Ovary (tissue), 9 donors: ENCODE measurements around the gene LZTFL1. TPM values are rescaled to one million over a fixed set of nuclear protein-coding genes. Genes with fewer than 3 reads are reported as not detected.

Experiments
- DNase-seq, 5 donors: peaks; one replicate each; pipeline ENCODE4 v3.0.0-alpha.2; 2019 to 2020
- H3K27ac ChIP-seq, 2 donors: fragments of 200-600 bp; one replicate each; pipeline versions ENCODE4 v1.5.1 to v1.8.0; 2019 to 2022
- H3K27me3 ChIP-seq: fragments of 200-600 bp; one replicate; pipeline ENCODE4 v1.8.0; 2022
- H3K36me3 ChIP-seq: fragments of 200-600 bp; sonication (generic); one replicate; pipeline ENCODE4 v1.5.1; 2019
- H3K4me1 ChIP-seq: one replicate; pipeline ENCODE4 v1.8.1; 2013; ENCODE audit warnings: mild to moderate bottlenecking, moderate library complexity; ENCODE audit not compliant: insufficient read depth
- H3K4me3 ChIP-seq: fragments of 200-600 bp; sonication (generic); one replicate; pipeline ENCODE4 v1.5.1; 2017
- H3K9me3 ChIP-seq, 2 donors: fragments of 200-600 bp in 1 of 2; sonication (generic) in 1 of 2; one replicate each; pipeline versions ENCODE4 v1.5.1 to v1.8.1; 2013 to 2019; ENCODE audit warnings: mild to moderate bottlenecking in 1 of 2, moderate library complexity in 1 of 2
- CTCF ChIP-seq, 3 donors: fragments of 450-650 bp in 2 of 3; fragments of 200-600 bp in 1 of 3; IDR thresholded peaks; one replicate each; pipeline versions ENCODE4 v1.5.1 to v1.8.0; 2016 to 2022; ENCODE audit warnings: antibody characterized with exemption in 3 of 3, mild to moderate bottlenecking in 1 of 3
- EP300 ChIP-seq: sonication (generic); formaldehyde crosslinking; IDR thresholded peaks from one replicate; pipeline ENCODE4 v1.6.1; 2017; ENCODE audit warnings: antibody characterized with exemption
- POLR2A ChIP-seq: fragments of 450-650 bp; IDR thresholded peaks from one replicate; pipeline ENCODE4 v1.6.1; 2017; ENCODE audit warnings: antibody characterized with exemption, mild to moderate bottlenecking, moderate library complexity
- WGBS, 3 donors: extraction: QIAGEN DNeasy Blood & Tissue Kit in 1 of 3; methylation state at CpG; one replicate each; pipeline versions ENCODE4 v1.1.5 to v1.1.7; 2013 to 2017; 5-methylcytosine and 5-hydroxymethylcytosine counted together
- intact Hi-C, 4 donors: fragments of 100-400 bp; cut with DNase I; formaldehyde crosslinking; loops; one replicate each; pipeline versions ENCODE4 v1.11.0 to v1.15.1; 2022 to 2023
- polyA plus RNA-seq, 2 donors: library from polyadenylated mRNA; stranded (reverse); fragments of 200-250 nt in 1 of 2; fragments of 350-450 nt in 1 of 2; fragmentation: Illumina TruSeq in 1 of 2; extraction: RNeasy Lipid Tissue Mini Kit (QIAGEN cat#74804) in 1 of 2; gene quantifications; one replicate each; pipeline ENCODE4 v1.2.3, GENCODE V29; 2013 to 2014
- total RNA-seq, 7 donors: library from RNA; depleted of rRNA in 2 of 7; stranded (reverse); fragments of >200 nt in 2 of 7; fragmentation: NEBNext Ultra II Directional in 3 of 7; extraction: Animal tissue kit (Norgen Biotek cat#: 25700) in 3 of 7; gene quantifications; one replicate each; pipeline versions ENCODE4 v1.1.0 to v1.2.4, GENCODE V29; 2016 to 2023
- donor health status: DM: no; HTN: no; CAD: no; lungs with moderate emphysema.
- donor health status: DM: no; HTN: no; CAD: no.
- donor health status: Bipolar disorder and iron deficiency.
- donor health status: DM: yes; HTN: yes; CAD: no.
- donor health status: DM: no; HTN: no; CAD: no.
- donor health status: DM: yes; HTN: yes; CAD: no.

The LZTFL1 gene
- total and polyA plus RNA-seq, 9 donors: 12.3 to 30.6 (median 17.3) TPM

DNA sequence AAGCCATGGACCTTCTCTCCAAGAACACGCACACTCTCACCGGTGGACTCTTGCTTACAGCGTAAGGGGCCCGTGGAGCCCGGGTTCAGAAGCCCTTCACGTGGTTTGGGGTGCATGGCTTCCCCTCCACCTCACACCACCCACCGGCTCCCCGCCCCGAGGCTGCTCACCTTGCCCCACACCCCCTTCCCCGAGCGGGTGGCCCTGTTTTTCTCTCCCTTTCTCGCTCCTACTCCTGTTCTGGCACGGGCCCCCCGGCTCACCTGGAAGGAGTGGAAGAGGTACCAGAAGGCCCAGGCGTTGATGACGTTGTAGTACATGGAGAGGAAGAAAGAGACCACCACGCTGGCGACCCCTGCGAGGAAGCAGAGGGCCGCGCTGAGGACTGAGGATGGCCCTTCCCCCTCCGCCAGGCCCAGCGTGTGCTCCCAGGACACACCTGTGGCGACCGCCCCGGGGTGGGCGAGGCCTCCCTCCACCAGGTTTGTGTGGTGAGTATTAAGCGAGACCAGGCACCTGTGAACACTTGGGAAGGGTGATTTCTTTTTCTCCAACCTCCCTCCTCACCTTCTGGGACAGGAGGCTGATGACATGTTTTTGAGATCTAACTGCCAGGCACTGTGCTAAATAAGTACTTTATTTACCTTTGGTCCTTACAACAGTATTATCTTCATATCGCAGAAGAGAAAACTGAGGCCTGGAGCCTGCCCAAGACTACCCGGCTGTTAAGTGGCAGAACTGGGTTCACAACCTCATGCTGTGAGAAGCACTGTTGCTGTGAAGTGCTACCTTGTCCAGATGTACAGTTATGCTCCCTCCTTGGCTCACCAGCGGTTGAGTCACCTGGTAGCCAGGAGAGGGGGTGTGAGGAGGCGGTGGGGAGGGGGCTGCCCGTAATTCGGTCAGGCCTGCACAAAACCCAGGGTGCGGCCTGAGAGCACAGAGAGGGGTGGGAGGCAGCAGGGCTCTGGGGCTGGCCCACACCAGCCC, 61.9 kb downstream of the LZTFL1 start:
- TF ChIP-seq EP300 (no peak), CTCF (IDR thresholded peaks at IDR 0.05) (no peak), POLR2A (no peak)
- 89 to 91% (median 90%) methylated on average over 35 of the region's 35 CpGs for WGBS, 3 donors
- H3K27me3 ChIP-seq: no peaks in the 10 kb centered on the region
- H3K36me3 ChIP-seq: no peaks in the 10 kb centered on the region
- no peak for DNase-seq
- no peak overlapping the region for H3K4me3 ChIP-seq
- no peak overlapping the region for H3K27ac ChIP-seq
- intact Hi-C loops: no loop called here
- no peaks in the 10 kb centered on the region for H3K9me3 ChIP-seq
- H3K4me1 ChIP-seq: no peaks in the 10 kb centered on the region

DNA sequence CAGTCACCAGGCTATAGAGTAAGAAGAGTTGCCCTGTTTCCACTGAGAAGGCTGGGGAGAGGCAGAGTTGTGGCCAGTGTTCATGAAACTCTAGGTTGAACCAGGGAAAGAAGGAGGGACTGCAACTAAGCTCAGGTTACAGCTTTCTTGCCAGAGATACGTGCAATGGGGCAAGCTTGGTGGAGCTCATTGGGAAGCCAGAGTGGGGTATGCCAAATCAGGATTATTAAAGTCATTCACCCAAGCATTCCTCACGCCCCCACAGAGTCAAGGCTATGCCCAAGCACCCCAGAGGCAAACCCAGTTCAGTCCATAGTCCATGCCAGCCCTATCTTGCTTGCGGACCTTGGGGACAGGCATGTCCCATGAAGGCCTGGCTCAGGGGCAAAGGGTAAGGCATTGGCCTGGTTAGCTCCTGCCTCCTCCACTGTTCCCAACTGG, 63.1 kb downstream of the LZTFL1 start:
- 68 to 85% (median 72%) methylated on average over 3 of the region's 3 CpGs for WGBS, 3 donors
- H3K4me1 ChIP-seq: no peaks in the 10 kb centered on the region
- no peaks in the 10 kb centered on the region for H3K27me3 ChIP-seq
- no peak overlapping the region for H3K4me3 ChIP-seq
- no peaks in the 10 kb centered on the region for H3K36me3 ChIP-seq
- intact Hi-C loops: no loop called here
- no peak overlapping the region for H3K27ac ChIP-seq
- TF ChIP-seq POLR2A: no peak
- TF ChIP-seq EP300: no peak
- no peak for TF ChIP-seq CTCF (IDR thresholded peaks at IDR 0.05)
- DNase-seq: no peak
- no peaks in the 10 kb centered on the region for H3K9me3 ChIP-seq

DNA sequence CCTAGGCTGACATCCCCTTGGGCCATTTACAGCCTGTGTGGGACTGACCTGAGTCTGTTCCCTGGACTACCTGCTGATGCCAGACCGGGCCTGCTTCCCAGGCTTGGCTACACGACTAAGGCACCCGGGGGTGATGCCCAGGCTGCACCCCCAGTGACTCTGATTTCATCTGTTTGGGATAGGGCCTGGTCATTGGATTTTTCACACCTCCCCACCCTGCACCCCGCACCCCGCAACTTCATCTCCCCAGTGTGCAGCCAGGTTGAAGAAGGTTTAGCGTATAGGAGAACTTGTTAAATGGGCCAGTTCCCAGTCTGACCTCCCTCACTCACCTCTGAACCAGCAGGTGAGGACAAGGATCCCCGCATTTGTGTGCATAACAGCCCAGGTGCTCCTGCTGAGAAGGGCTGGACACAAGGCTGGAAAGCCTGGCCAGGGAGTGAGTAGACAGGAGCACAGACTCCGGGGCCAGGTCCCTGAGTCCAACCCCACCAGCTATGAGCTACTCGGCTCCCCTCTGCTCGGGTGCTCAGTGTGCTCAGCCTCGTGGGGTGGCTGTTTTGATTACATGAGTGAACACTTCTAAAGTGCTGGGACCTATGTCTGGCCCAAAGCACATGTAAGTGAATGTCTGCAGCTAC, 64.1 kb downstream of the LZTFL1 start:
- DNase-seq: no peak

More for the DNA sequence above, 64.1 kb downstream of the LZTFL1 start:
- no peak overlapping the region for H3K27ac ChIP-seq
- 82 to 91% (median 89%) methylated on average over 11 of the region's 11 CpGs for WGBS, 3 donors
- no peaks in the 10 kb centered on the region for H3K4me1 ChIP-seq
- no peak for TF ChIP-seq POLR2A
- TF ChIP-seq CTCF (IDR thresholded peaks at IDR 0.05): no peak
- no peak for TF ChIP-seq EP300
- intact Hi-C loops: no loop called here
- H3K36me3 ChIP-seq: no peaks in the 10 kb centered on the region
- H3K4me3 ChIP-seq: no peak overlapping the region
- H3K9me3 ChIP-seq: no peaks in the 10 kb centered on the region
- H3K27me3 ChIP-seq: no peaks in the 10 kb centered on the region
